ENCODE measurements around the gene EPHB4. TPM values are rescaled to one million over a fixed set of nuclear protein-coding genes. Genes with fewer than 3 reads are reported as not detected.

Gene EPHB4
- total RNA-seq, 2 experiments from 2014 or later, result 0.60 TPM

DNA sequence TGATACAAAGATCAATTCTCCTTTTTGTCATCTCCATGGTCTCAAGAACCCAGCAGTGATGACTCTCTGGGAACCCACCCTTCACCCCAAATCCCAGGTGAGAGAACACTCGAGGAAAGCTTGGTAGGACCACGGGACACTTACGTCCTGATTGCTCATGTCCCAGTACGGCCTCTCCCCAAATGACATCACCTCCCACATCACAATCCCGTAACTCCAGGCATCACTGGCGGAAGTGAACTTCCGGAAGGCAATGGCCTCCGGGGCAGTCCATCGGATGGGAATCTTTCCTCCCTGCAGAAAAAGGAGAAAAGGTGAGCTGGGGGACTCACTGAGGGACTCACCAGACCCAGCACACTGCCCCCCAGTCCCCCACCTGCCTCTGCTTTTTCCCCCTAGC is 21.0 kb downstream of the EPHB4 start:
- H3K36me3 Mint-ChIP-seq (ENCODE audit: low read depth), result no peaks in the 10 kb centered on the region
- CTCF ChIA-PET, result interaction anchor here (1.1 to 1.5 kb wide), 2 partner anchors 81 to 100 kb away, joined by 3 read pairs; partner anchors contain the start of gene POP7

GRCh38 chr7:100804681-100805431 is 22.5 kb downstream of the EPHB4 start:
- ChIA-PET POLR2A (no interaction called here), CTCF (interaction anchor here (7.6 kb wide), 1 partner anchor 48 kb away, joined by 141 read pairs; the partner anchor contains the start of gene SLC12A9)
- peaks cover 7% of the 10 kb centered on the region for H3K27me3 Mint-ChIP-seq
- no peak for DNase-seq
- peaks cover 8% of the 10 kb centered on the region for H3K4me1 Mint-ChIP-seq
- no peak overlapping the region for H3K27ac Mint-ChIP-seq
- H3K9me3 Mint-ChIP-seq, result no peaks in the 10 kb centered on the region
- H3K4me3 Mint-ChIP-seq, result no peak overlapping the region
- H3K36me3 Mint-ChIP-seq (ENCODE audit: low read depth), result no peaks in the 10 kb centered on the region

More for the DNA sequence above, 21.0 kb downstream of the EPHB4 start:
- no peak for DNase-seq
- POLR2A ChIA-PET, result no interaction called here
- peaks cover 8% of the 10 kb centered on the region for H3K4me1 Mint-ChIP-seq
- H3K27me3 Mint-ChIP-seq, result peaks cover 5% of the 10 kb centered on the region
- no peaks in the 10 kb centered on the region for H3K9me3 Mint-ChIP-seq
- no peak overlapping the region for H3K4me3 Mint-ChIP-seq
- H3K27ac Mint-ChIP-seq, result no peak overlapping the region

DNA sequence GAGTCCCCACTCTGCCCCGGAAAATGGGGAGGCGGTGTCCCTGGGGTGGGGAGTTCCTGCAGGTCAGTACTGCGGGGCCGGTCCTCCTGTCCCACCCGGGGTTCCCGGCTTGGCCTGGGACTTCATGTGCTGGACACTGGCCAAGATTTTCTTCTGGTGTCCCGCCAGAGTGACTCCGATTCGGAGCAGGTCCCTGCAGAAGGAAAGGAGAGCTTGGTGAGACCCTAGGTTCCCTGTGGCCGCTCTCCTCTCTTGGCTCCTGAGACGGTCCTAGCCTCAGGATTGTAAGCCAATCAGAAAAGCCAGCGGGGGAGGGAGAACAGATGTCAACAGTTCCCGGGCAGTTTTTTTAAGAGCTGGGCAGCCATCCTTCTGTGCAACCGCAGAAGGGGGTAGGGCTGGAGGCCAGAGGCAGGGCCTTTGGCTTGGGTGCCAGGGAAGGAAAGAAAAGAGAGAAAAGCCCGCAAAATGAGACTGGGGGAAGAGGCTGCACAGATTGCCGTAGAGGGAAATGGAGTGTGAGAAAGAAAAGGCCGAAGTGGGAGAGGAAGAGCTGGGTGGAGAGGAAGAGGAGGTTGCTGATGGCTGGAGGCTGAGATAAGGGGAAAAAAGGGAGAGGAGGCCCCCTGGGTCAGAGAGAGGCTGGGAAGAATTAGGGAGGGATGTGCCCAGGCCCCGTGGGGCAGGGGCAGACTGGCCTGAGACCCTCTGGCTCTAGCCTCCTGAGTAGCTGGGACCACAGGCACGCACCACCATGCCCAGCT is 23.7 kb downstream of the EPHB4 start:
- Mint-ChIP-seq H3K36me3 (ENCODE audit: low read depth) (no peaks in the 10 kb centered on the region), H3K27ac (no peak overlapping the region), H3K9me3 (no peaks in the 10 kb centered on the region), H3K27me3 (peaks cover 7% of the 10 kb centered on the region), H3K4me3 (no peak overlapping the region), H3K4me1 (peaks cover 11% of the 10 kb centered on the region)
- CTCF ChIA-PET, result interaction anchor here (0.7 to 7.6 kb wide), 3 partner anchors 20 to 49 kb away, joined by 3 to 141 read pairs (median 3); partner anchors contain the start of gene SLC12A9
- peak; percentile 65 for DNase-seq
- POLR2A ChIA-PET, result no interaction called here

- no peak for DNase-seq
- H3K36me3 Mint-ChIP-seq (ENCODE audit: low read depth), result no peaks in the 10 kb centered on the region
- no peak overlapping the region for H3K4me3 Mint-ChIP-seq
- H3K27ac Mint-ChIP-seq, result no peak overlapping the region
- peaks cover 11% of the 10 kb centered on the region for H3K4me1 Mint-ChIP-seq
- no peaks in the 10 kb centered on the region for H3K9me3 Mint-ChIP-seq
- POLR2A ChIA-PET, result no interaction called here
- CTCF ChIA-PET, result interaction anchor here (1.1 to 7.6 kb wide), 2 partner anchors 20 to 50 kb away, joined by 3 to 141 read pairs; partner anchors contain the start of gene SLC12A9
- H3K27me3 Mint-ChIP-seq, result peaks cover 10% of the 10 kb centered on the region
These were observed 24.4 kb downstream of the EPHB4 start for GRCh38 chr7:100802951-100803350.

DNA sequence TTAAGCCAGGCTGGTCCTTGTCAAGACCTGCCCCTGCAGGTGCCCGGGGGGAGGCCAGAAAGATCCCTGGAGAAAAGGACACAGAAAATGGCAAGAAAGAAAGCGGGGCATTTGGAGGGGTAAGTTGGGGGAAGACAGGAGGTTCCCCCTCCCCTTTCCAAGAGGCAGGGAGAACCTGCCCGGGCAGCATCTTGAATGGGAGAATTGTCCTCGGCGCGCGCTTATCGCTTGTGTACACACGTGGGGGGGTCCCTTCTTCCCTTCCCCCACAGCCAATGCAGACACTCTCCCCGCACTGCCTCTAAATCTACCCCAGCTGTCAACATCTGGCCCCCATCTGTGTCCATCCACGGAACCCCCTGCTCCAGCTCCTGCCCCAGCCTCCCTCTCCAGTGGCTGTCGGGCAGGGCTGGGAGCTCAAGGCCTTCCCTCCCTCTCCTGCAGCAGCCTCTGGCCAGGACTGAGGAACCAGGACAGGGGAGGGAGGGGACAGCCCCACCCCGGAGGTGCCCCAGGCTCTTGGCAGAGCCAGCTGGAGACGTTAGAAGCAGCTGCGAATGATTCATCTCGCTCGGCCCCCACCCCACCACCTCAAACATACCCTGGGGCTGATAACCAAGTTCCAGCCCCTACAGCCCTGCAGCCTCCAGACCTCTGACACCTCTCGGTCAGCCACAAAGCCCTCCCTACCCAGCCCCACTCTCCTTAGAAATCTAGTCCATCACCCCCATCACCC is 25.3 kb downstream of the EPHB4 start:
- H3K9me3 Mint-ChIP-seq, result no peaks in the 10 kb centered on the region
- H3K4me3 Mint-ChIP-seq, result no peak overlapping the region
- no peak overlapping the region for H3K27ac Mint-ChIP-seq
- DNase-seq, result no peak
- POLR2A ChIA-PET, result interaction anchor here (1.3 kb wide), 1 partner anchor 50 kb away, joined by 5 read pairs; the partner anchor contains the start of gene SLC12A9
- H3K4me1 Mint-ChIP-seq, result peaks cover 11% of the 10 kb centered on the region
- CTCF ChIA-PET, result interaction anchor here (0.6 to 7.6 kb wide), 9 partner anchors 14 to 257 kb away, joined by 3 to 141 read pairs (median 3); partner anchors contain the start of genes SLC12A9 and UFSP1
- peaks cover 10% of the 10 kb centered on the region for H3K27me3 Mint-ChIP-seq
- H3K36me3 Mint-ChIP-seq (ENCODE audit: low read depth), result no peaks in the 10 kb centered on the region

- POLR2A ChIA-PET, result interaction anchor here (1.1 to 1.3 kb wide), 2 partner anchors 53 to 76 kb away, joined by 3 to 13 read pairs; partner anchors contain the start of genes SLC12A9 and SRRT
- H3K27ac Mint-ChIP-seq, result no peak overlapping the region
- DNase-seq, result peak; percentile 64
- H3K4me1 Mint-ChIP-seq, result peaks cover 11% of the 10 kb centered on the region
- CTCF ChIA-PET, result interaction anchor here (0.6 to 7.6 kb wide), 7 partner anchors 9 to 91 kb away, joined by 3 to 141 read pairs (median 4); partner anchors contain the start of genes SLC12A9, SRRT and UFSP1
- no peak overlapping the region for H3K4me3 Mint-ChIP-seq
- peaks cover 14% of the 10 kb centered on the region for H3K27me3 Mint-ChIP-seq
- no peaks in the 10 kb centered on the region for H3K9me3 Mint-ChIP-seq
- H3K36me3 Mint-ChIP-seq (ENCODE audit: low read depth), result no peaks in the 10 kb centered on the region
These were observed 28.1 kb downstream of the EPHB4 start for GRCh38 chr7:100799037-100799896.

DNA sequence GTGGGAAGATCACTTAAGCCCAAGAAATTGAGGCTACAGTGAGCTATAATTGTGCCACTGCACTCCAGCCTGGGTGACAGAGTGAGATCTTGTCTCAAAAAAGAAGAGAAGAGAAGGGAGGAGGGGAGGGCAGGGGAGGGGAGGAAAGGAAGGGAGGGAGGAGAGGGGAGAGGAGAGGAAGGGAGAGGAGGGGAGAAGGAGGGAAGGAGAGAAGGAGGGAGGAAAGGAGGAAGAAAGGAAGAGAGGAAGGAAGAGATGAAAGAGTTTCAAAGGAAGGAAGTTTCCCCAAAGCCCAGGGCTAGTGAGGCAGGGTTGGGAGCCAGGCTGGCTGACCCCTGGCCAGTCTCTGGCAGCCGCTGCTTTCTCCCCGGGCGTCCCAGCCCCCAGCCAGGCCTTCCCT is 32.6 kb downstream of the EPHB4 start:
- Mint-ChIP-seq H3K4me1 (peaks cover 3% of the 10 kb centered on the region), H3K9me3 (no peaks in the 10 kb centered on the region), H3K36me3 (ENCODE audit: low read depth) (no peaks in the 10 kb centered on the region), H3K27ac (no peak overlapping the region), H3K4me3 (no peak overlapping the region), H3K27me3 (peaks cover 8% of the 10 kb centered on the region)
- POLR2A ChIA-PET, result no interaction called here
- no peak for DNase-seq
- CTCF ChIA-PET, result interaction anchor here (1.0 kb wide), 1 partner anchor 58 kb away, joined by 4 read pairs; the partner anchor contains the start of gene SLC12A9

DNA sequence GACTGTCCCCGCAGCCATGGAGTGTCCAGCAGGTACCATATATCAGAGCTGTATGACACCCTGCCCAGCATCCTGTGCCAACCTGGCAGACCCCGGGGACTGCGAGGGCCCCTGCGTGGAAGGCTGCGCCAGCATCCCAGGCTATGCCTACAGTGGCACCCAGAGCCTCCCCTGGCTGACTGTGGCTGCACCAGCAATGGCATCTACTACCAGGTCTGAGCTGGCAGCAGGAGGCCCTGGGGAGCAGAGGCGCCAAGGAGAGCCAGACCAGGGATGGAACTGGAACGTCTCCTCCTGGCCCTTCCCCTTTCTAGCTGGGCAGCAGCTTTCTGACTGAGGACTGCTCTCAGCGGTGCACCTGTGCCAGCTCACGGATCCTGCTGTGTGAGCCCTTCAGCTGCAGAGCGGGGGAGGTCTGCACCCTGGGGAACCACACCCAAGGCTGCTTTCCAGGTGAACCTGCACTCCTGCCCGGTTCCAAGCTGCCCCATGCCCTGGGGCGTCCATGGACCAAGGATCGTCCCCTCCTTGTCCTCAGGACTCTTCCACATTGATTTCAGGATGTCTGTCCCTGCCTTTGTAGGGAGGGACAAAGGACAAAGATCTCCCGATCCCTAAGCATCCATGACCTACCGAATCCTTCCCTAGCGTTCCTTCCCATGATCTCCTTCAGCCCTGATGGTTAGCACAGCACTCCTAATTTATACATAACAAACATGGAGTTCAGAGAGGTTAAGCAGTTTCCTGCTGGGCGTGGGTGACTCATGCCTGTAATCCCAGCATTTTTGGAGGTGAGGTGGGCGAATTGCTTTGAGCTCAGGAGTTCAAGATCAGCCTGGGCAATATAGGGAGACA is 33.3 kb downstream of the EPHB4 start:
- no peak for DNase-seq
- no peaks in the 10 kb centered on the region for H3K4me1 Mint-ChIP-seq
- H3K36me3 Mint-ChIP-seq (ENCODE audit: low read depth), result no peaks in the 10 kb centered on the region
- ChIA-PET CTCF (no interaction called here), POLR2A (no interaction called here)
- no peak overlapping the region for H3K27ac Mint-ChIP-seq
- H3K27me3 Mint-ChIP-seq, result peaks cover 8% of the 10 kb centered on the region
- no peaks in the 10 kb centered on the region for H3K9me3 Mint-ChIP-seq
- H3K4me3 Mint-ChIP-seq, result no peak overlapping the region

GRCh38 chr7:100791881-100792666 is 35.2 kb downstream of the EPHB4 start:
- H3K27me3 Mint-ChIP-seq, result peaks cover 5% of the 10 kb centered on the region
- ChIA-PET CTCF (no interaction called here), POLR2A (interaction anchor here (1.1 kb wide), 1 partner anchor 10 kb away, joined by 3 read pairs; no protein-coding TSS in a partner anchor)
- no peaks in the 10 kb centered on the region for H3K9me3 Mint-ChIP-seq
- DNase-seq, result no peak
- no peaks in the 10 kb centered on the region for H3K36me3 Mint-ChIP-seq (ENCODE audit: low read depth)
- H3K27ac Mint-ChIP-seq, result no peak overlapping the region
- no peak overlapping the region for H3K4me3 Mint-ChIP-seq
- no peaks in the 10 kb centered on the region for H3K4me1 Mint-ChIP-seq

GRCh38 chr7:100789055-100789454 is 38.3 kb downstream of the EPHB4 start:
- CTCF ChIA-PET, result no interaction called here
- DNase-seq, result no peak
- H3K4me3 Mint-ChIP-seq, result no peak overlapping the region
- no peaks in the 10 kb centered on the region for H3K4me1 Mint-ChIP-seq
- peaks cover 6% of the 10 kb centered on the region for H3K27me3 Mint-ChIP-seq
- POLR2A ChIA-PET, result no interaction called here
- peaks cover 2% of the 10 kb centered on the region for H3K9me3 Mint-ChIP-seq
- H3K36me3 Mint-ChIP-seq (ENCODE audit: low read depth), result no peaks in the 10 kb centered on the region
- H3K27ac Mint-ChIP-seq, result no peak overlapping the region

- DNase-seq, result no peak
- Mint-ChIP-seq H3K4me3 (no peak overlapping the region), H3K27ac (no peak overlapping the region), H3K9me3 (peaks cover 2% of the 10 kb centered on the region), H3K36me3 (ENCODE audit: low read depth) (no peaks in the 10 kb centered on the region), H3K4me1 (no peaks in the 10 kb centered on the region), H3K27me3 (peaks cover 6% of the 10 kb centered on the region)
- POLR2A ChIA-PET, result no interaction called here
- CTCF ChIA-PET, result no interaction called here
These were observed 41.0 kb downstream of the EPHB4 start for GRCh38 chr7:100786323-100786722.
